Stimulated activated effector memory CD8-positive, alpha-beta T cell treated with anti-CD3 and anti-CD28 coated beads, Interleukin-12 subunit alpha, Interleukin-12 subunit beta, amount 100 ng/mL, for 72 hours (primary cell): Measurements from ENCODE around the gene MAB21L3.
"Not testable (repeated sequence)": the region's sequence is repeated elsewhere in the genome, so short reads cannot be mapped to it uniquely, and the experiment has no call there.

Experiments used
- ATAC-seq: fragments of 150-1000 bp; cut with Tn5 transposase; 2 replicates; pipeline ENCODE4 v1.10.0; 2021
- DNase-seq, 2 donors: peaks; one replicate each; pipeline ENCODE4 v3.0.0; 2021 to 2022; ENCODE audit warnings: low spot score in 2 of 2
- H3K27ac Mint-ChIP-seq: one replicate; pipeline ENCODE4 v1.8.0; 2022; ENCODE audit warnings: mild to moderate bottlenecking, mixed read lengths
- H3K36me3 Mint-ChIP-seq: one replicate; pipeline ENCODE4 v1.8.0; 2022; ENCODE audit warnings: mild to moderate bottlenecking, mixed read lengths
- H3K4me1 Mint-ChIP-seq: one replicate; pipeline ENCODE4 v1.8.0; 2022; ENCODE audit warnings: mixed read lengths
- H3K4me3 Mint-ChIP-seq: one replicate; pipeline ENCODE4 v1.8.0; 2022; ENCODE audit warnings: mild to moderate bottlenecking, mixed read lengths
- H3K9me3 Mint-ChIP-seq: one replicate; pipeline ENCODE4 v1.8.0; 2022; ENCODE audit warnings: mixed read lengths

Gene MAB21L3

GRCh38 chr1:116144151-116144550 is 33.0 kb downstream of the MAB21L3 start:
- DNase-seq: no peak
- no peak overlapping the region for H3K4me3 Mint-ChIP-seq
- H3K36me3 Mint-ChIP-seq: no peaks in the 10 kb centered on the region
- no peak for ATAC-seq
- no peak overlapping the region for H3K27ac Mint-ChIP-seq
- peaks cover 5% of the 10 kb centered on the region for H3K9me3 Mint-ChIP-seq
- H3K4me1 Mint-ChIP-seq: peaks cover 8% of the 10 kb centered on the region

- H3K4me3 Mint-ChIP-seq, ATAC-seq, H3K36me3 Mint-ChIP-seq, H3K27ac Mint-ChIP-seq, H3K4me1 Mint-ChIP-seq, H3K9me3 Mint-ChIP-seq: not testable (repeated sequence)
- DNase-seq: peak in 1 of 2 donors; percentile 34
Observed at GRCh38 chr1:116146447-116147113, 35.4 kb downstream of the MAB21L3 start.

GRCh38 chr1:116147114-116147510 is 35.9 kb downstream of the MAB21L3 start:
- H3K4me3 Mint-ChIP-seq: no peak overlapping the region
- DNase-seq (peak in 1 of 2 donors; percentile 40), ATAC-seq (no peak)
- H3K9me3 Mint-ChIP-seq: peaks cover 5% of the 10 kb centered on the region
- H3K4me1 Mint-ChIP-seq: peaks cover 15% of the 10 kb centered on the region
- no peaks in the 10 kb centered on the region for H3K36me3 Mint-ChIP-seq
- no peak overlapping the region for H3K27ac Mint-ChIP-seq

GRCh38 chr1:116147972-116148371 is 36.8 kb downstream of the MAB21L3 start:
- no peaks in the 10 kb centered on the region for H3K36me3 Mint-ChIP-seq
- no peak overlapping the region for H3K4me3 Mint-ChIP-seq
- ATAC-seq (no peak), DNase-seq (peak in 1 of 2 donors; percentile 41)
- H3K9me3 Mint-ChIP-seq: peaks cover 5% of the 10 kb centered on the region
- H3K27ac Mint-ChIP-seq: no peak overlapping the region
- peaks cover 15% of the 10 kb centered on the region for H3K4me1 Mint-ChIP-seq

GRCh38 chr1:116148967-116149366 is 37.8 kb downstream of the MAB21L3 start:
- Mint-ChIP-seq H3K9me3 (peaks cover 4% of the 10 kb centered on the region), H3K4me3 (no peak overlapping the region), H3K4me1 (peaks cover 15% of the 10 kb centered on the region), H3K36me3 (no peaks in the 10 kb centered on the region), H3K27ac (no peak overlapping the region)
- ATAC-seq: no peak
- DNase-seq: no peak

GRCh38 chr1:116150368-116150767 is 39.2 kb downstream of the MAB21L3 start:
- H3K36me3 Mint-ChIP-seq: no peaks in the 10 kb centered on the region
- H3K9me3 Mint-ChIP-seq: no peaks in the 10 kb centered on the region
- ATAC-seq (no peak), DNase-seq (peak in 1 of 2 donors; percentile 46)
- H3K4me1 Mint-ChIP-seq: peaks cover 14% of the 10 kb centered on the region
- H3K27ac Mint-ChIP-seq: peak overlapping the region; percentile 18
- no peak overlapping the region for H3K4me3 Mint-ChIP-seq

GRCh38 chr1:116151739-116152576 is 40.8 kb downstream of the MAB21L3 start:
- peak overlapping the region; percentile 65 for H3K4me3 Mint-ChIP-seq
- H3K36me3 Mint-ChIP-seq: no peaks in the 10 kb centered on the region
- DNase-seq (peak; percentile 81 to 86), ATAC-seq (peak; percentile 96)
- peaks cover 11% of the 10 kb centered on the region for H3K4me1 Mint-ChIP-seq
- H3K27ac Mint-ChIP-seq: peak overlapping the region; percentile 80
- no peaks in the 10 kb centered on the region for H3K9me3 Mint-ChIP-seq

- no peak for ATAC-seq
- Mint-ChIP-seq H3K4me1 (peaks cover 11% of the 10 kb centered on the region), H3K9me3 (no peaks in the 10 kb centered on the region), H3K4me3 (peak overlapping the region; percentile 65), H3K27ac (peak overlapping the region; percentile 80), H3K36me3 (no peaks in the 10 kb centered on the region)
- DNase-seq: no peak
Observed at GRCh38 chr1:116152577-116152943, 41.4 kb downstream of the MAB21L3 start.

- no peaks in the 10 kb centered on the region for H3K36me3 Mint-ChIP-seq
- DNase-seq (peak in 1 of 2 donors; percentile 44), ATAC-seq (no peak)
- no peaks in the 10 kb centered on the region for H3K9me3 Mint-ChIP-seq
- no peak overlapping the region for H3K27ac Mint-ChIP-seq
- no peak overlapping the region for H3K4me3 Mint-ChIP-seq
- peaks cover 11% of the 10 kb centered on the region for H3K4me1 Mint-ChIP-seq
Observed at GRCh38 chr1:116152950-116153691, 41.9 kb downstream of the MAB21L3 start.

GRCh38 chr1:116153692-116154031 is 42.5 kb downstream of the MAB21L3 start:
- Mint-ChIP-seq H3K36me3 (no peaks in the 10 kb centered on the region), H3K4me1 (peaks cover 11% of the 10 kb centered on the region), H3K4me3 (no peak overlapping the region), H3K9me3 (peaks cover 3% of the 10 kb centered on the region), H3K27ac (no peak overlapping the region)
- DNase-seq: peak in 1 of 2 donors; percentile 22
- ATAC-seq: no peak

GRCh38 chr1:116154536-116154935 is 43.3 kb downstream of the MAB21L3 start:
- no peak for ATAC-seq
- peak in 1 of 2 donors; percentile 34 for DNase-seq
- no peak overlapping the region for H3K4me3 Mint-ChIP-seq
- H3K4me1 Mint-ChIP-seq: peaks cover 11% of the 10 kb centered on the region
- peaks cover 6% of the 10 kb centered on the region for H3K9me3 Mint-ChIP-seq
- no peak overlapping the region for H3K27ac Mint-ChIP-seq
- H3K36me3 Mint-ChIP-seq: no peaks in the 10 kb centered on the region

- H3K36me3 Mint-ChIP-seq: no peaks in the 10 kb centered on the region
- peaks cover 6% of the 10 kb centered on the region for H3K9me3 Mint-ChIP-seq
- H3K27ac Mint-ChIP-seq: no peak overlapping the region
- DNase-seq (peak in 1 of 2 donors; percentile 33), ATAC-seq (no peak)
- H3K4me1 Mint-ChIP-seq: peaks cover under 1% of the 10 kb centered on the region
- H3K4me3 Mint-ChIP-seq: no peak overlapping the region
Observed at GRCh38 chr1:116157096-116157495, 45.9 kb downstream of the MAB21L3 start.

GRCh38 chr1:116159177-116159576 is 48.0 kb downstream of the MAB21L3 start:
- peak in 1 of 2 donors; percentile 17 for DNase-seq
- Mint-ChIP-seq H3K36me3 (no peaks in the 10 kb centered on the region), H3K27ac (no peak overlapping the region), H3K9me3 (peaks cover 6% of the 10 kb centered on the region), H3K4me1 (no peaks in the 10 kb centered on the region), H3K4me3 (no peak overlapping the region)
- ATAC-seq: no peak

- DNase-seq (no peak), ATAC-seq (no peak)
- H3K4me3 Mint-ChIP-seq: no peak overlapping the region
- H3K36me3 Mint-ChIP-seq: no peaks in the 10 kb centered on the region
- H3K9me3 Mint-ChIP-seq: peaks cover 6% of the 10 kb centered on the region
- H3K4me1 Mint-ChIP-seq: no peaks in the 10 kb centered on the region
- no peak overlapping the region for H3K27ac Mint-ChIP-seq
Observed at GRCh38 chr1:116159611-116160010, 48.4 kb downstream of the MAB21L3 start.

- DNase-seq: peak in 1 of 2 donors; percentile 40
- Mint-ChIP-seq H3K36me3 (no peaks in the 10 kb centered on the region), H3K4me3 (no peak overlapping the region), H3K27ac (no peak overlapping the region), H3K4me1 (no peaks in the 10 kb centered on the region), H3K9me3 (peaks cover 6% of the 10 kb centered on the region)
- ATAC-seq: no peak
Observed at GRCh38 chr1:116161390-116161789, 50.2 kb downstream of the MAB21L3 start.
